Hepatocyte (in vitro differentiated cells): ENCODE results near the gene CEP70.

ENCODE experiments used
- CTCF ChIP-seq: fragments of 200-600 bp; sonication (generic); IDR thresholded peaks from 2 replicates; pipeline ENCODE4 v1.5.1; 2016; ENCODE audit warnings: antibody characterized with exemption, mild to moderate bottlenecking; ENCODE audit not compliant: poor library complexity
- EZH2 ChIP-seq: fragments of 200-600 bp; sonication (generic); IDR thresholded peaks from 2 replicates; pipeline ENCODE4 v1.6.1; 2016; ENCODE audit warnings: antibody characterized with exemption, mild to moderate bottlenecking, borderline replicate concordance

- TF ChIP-seq EZH2 (no peak), CTCF (no peak)
These were observed 142.4 kb downstream of the CEP70 start for GRCh38 chr3:138451595-138452162.
